ENCODE measurements around the gene TMTC2.

- TF ChIP-seq CTCF (IDR thresholded peaks at IDR 0.05), result no peak
- no peak for TF ChIP-seq POLR2A (IDR thresholded peaks at IDR 0.05)
Measured at GRCh38 chr12:82948491-82948890, 261.8 kb downstream of the TMTC2 start.
